Measurements from ENCODE around the gene TMEM151A.

Gene TMEM151A

DNA sequence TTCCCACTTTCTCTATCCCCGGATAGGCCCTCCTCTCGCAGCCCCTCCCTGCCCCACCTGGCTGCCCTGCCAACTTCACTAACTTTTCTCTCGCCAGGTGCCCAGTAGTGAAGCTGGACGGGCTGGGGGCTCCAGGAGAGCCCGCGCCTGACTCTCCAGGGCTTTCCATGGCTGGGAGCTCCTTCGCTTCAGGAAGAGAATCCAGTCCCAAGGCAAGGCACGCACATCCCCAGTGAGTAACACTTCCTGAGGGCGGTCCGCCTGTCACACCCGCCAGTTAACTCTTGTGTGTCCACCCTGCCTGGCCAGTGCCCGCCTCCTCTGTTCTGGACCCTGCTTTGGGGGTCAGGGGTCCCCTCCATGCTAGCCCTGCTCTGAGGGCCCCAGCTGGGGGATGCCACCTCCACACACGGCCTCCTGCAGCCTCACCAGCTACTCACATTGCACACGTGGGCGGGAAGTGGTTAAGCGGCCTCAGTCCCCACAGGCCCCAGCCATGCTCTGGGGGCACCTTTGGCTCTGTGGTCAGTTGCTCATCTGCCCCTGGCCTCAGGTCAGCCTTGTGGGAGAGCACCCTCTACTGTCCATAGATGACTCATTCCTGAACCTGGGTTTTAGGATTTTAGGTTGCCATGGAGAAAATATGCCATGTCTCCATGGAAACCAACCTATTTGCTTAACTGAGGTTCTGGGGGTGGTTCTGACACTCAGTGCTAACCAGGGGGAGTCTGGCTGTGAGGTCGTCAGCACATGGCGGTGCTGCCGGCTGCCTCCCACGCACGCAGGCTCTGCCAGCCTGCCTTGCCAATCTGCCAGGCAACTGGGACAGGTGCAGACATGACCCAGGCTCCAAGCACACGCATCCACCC lies 44.8 kb downstream of the TMEM151A start, which contains the start of gene RIN1:
RIN1 (minus strand) TSS at position 201 of the 869 bp plus-strand sequence; CDS start at position 169, 32 bp downstream.
- peak; percentile 90 for DNase-seq (ENCODE audit: low spot score)

DNA sequence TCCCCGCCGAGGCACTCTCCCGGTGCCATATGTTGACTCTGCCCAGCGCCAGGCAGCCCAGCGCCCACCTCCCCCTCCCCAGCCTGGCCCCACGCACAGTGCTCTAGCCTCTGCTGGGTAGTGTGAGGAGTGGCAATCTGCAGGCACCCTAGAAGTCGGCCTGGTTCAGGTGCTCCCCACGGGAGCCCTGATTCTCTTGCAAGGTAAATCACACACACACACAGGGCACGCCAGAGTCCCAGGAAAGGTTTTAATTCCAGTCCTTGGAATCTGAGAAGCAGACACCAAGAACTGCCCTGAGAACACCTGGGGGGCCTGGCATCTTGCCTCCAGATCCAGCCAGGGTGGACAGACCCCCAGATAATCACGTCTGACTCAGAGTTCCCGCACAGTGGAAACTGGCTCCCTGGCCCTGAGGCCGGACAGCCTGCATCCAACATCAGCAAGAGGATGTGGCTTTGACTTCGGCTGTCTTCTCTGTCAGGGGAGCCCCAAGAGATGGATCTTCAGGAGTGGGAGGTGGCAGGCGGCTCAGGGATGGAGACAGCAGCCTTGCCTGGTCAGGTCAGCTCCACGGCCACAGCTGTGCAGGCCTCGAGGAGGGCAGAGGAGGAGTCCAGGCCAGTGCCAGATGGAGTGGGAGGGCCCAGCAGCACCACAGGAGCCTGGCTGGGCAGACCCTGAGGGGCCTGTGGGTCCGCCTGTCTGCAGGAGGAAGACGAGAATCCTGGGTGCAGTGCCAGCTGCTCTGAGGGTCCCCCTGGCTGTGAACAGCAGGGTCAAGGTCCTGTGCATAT lies 45.6 kb downstream of the TMEM151A start:
- DNase-seq (ENCODE audit: low spot score): no peak

DNA sequence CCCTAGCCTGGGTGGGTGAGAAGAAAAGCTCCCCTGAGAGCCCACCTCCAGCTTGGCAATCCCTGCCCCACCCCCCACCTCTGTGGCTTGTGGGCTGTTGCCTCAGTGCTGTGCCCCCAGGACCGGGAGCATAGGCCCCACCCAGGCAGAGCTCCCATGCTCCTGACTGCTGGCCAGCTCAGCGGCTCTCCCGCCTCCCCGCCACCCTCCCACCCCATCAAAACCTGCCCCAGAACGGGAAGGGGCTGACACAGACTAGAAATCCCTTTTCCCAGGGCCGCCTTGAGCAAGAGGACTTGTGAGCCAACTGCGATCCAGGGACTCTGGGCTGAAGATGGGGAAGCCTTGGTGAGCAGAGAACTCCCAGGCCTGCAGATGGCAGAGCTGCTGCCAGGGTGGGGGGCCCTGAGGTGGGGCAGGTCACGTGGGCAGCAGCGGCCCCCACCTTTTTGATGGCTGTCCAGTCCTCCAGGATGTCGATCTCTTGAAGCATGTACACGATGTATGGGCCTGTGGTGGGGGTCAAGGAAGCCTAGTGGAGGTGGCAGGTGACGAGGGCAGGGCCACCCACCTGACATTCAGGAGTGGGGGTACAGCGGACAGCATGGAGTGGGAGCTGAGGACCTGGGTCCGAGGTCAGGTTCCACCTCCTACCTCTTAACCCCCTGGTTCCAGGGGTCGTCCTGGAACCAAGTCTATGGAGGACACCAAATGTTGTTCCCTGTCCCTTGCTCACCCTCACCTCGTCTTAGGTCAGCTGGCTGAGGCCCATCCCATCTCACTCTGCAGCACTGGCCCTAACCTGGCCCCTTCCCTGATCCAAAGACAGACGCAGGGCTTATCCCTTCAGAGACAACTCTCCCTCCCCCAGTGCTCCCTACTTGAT lies 46.8 kb downstream of the TMEM151A start:
- DNase-seq (ENCODE audit: low spot score): no peak

DNA sequence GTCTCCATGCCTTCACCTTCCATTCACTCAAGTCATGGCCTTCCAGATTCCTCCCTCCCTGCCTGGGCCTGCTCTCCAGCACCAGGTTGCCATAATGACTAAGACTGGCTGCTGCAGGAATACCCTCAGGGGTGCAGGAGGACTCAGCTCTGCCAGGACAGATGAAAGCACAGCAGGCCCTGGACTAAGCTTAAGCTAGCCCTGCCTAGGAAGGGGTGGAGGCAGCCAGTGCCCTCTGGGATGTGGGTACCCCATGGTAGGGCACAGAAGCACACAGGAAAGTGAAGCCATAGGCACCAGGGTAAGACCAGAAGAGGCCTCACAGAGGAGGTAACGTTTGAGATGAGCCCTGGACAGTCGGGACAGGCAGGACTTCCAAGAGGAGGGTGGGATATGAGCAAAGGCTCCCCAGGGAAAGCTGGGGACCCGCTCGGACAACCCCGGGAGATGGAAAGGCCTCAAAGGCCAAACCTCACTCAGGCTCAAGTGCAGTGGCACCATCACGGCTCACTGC lies 47.5 kb downstream of the TMEM151A start:
- DNase-seq (ENCODE audit: low spot score): no peak

DNA sequence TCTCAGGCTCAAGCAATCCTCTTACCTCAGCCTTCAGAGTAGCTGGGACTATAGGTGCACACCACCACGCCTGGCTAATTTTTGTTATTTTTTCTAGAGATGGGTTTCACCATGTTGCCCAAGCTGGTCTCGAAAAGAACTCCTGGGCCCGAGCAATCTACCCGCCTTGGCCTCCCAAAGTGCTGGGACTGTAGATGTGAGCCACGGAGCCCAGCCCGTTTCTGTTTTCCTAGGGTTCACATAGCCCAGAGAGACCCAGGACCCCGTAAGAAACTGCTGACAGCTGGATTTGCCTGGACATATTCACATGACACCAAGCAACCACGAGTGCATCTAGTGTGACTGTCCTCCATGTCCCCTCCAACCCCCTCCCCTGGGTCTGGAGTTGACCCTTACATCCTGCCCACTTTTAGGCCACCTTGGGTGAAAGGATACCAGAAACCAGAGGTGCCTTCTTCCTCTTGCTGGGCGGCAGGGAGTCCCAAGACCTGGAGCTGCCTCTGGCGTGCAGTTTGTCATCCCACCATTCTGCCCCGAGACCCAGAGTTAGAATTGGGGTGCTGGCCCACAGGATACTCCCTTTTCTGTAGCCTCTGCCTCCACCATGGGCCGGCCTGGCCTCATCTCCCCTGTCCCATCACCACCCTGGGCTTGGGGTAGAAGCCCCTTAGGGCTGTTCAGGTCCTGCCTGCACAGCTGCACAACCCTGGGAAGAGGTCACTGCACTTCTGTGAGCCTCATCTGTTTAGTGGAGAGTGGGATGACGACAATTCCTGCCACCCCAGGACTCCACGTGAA lies 48.2 kb downstream of the TMEM151A start:
- DNase-seq (ENCODE audit: low spot score): no peak

DNA sequence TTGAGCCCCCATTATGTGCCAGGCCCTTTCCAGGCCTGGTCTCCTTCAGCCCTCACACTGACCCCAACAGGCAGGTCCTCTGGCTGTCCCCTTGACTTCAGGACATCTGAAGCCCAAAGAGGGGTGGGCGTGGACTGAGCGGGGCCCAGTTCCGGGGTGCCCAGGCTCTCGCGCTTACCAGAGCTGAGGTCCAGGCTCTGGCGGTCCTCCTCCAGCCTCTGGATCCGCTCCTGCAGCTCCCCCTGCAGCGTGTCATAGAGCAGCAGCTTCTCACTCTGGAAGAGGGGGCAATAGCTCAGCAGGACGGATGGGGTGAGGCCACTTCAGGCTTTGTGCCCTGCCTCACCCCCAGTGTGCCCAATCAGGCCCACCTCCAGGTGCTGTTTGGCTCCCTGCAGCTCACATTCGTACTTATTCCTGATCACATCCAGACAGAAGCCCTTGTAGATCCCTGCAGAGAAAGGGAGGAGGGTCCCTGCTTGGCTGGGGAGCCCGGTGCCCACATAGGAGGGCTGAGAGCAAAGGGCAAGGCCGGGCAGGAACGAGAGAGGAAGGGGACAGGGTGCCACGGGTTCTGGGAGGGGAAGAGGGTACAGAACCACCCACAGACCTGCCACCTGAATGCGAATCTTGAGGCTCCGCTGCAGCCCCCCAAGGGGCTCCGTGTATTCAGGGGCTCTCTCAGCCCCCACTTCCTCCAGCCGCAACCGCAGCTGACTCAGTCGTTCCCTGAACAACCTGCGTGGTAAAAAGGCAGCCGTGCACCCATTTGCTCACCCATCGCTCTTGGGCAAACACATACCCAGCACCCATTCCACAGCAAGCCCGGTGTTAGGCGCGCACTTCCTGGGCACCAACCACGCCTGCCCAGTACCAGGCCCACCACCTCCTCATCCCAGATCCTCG lies 49.2 kb downstream of the TMEM151A start:
- DNase-seq (ENCODE audit: low spot score): no peak

DNA sequence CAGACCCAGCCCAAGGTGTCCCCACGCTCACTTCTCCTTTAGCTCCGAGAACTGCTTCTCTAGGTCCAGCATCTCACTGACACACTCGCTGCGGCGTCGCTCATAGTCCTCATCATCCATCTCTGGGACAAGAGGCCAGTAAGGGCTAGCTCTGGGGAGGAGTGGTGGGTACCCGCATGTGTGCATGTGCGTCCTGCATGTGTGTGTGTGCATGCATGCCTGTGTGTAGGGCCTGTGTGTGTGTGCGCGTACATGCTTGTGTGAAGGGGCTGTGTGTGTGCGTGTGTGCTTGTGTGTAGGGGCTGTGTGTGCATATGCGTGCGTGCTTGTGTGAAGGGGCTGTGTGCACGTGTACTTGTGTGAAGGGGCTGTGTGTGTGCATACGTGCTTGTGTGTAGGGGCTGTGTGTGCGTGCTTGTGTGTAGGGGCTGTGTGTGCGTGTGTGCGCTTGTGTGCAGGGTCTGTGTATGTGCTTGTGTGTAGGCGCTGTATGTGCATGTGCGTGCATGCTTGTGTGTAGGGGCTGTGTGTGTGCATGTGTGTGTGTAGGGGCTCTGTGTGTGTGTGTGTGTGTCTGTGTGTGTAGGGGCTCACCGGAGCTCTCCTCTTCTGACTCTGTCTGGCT lies 49.9 kb downstream of the TMEM151A start:
- DNase-seq (ENCODE audit: low spot score): no peak

DNA sequence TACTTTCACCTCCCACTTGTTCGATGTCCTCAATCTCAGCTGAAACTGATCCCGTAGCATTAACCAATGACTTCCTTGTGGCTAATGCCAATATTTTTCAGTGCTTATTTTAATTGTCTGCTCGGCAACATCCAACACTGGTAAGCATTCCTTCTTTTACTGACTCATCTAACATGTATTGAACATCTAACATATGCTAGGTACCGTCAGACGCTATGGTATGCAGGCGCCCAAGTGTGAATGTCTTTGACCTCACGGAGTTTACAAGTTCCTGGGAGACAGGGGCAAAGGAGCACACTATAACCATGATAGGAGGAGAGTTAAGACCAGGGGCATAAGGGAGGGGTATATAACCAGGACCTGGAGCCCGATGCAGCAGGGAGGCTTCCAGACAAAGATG lies 51.5 kb downstream of the TMEM151A start:
- no peak for DNase-seq (ENCODE audit: low spot score)

DNA sequence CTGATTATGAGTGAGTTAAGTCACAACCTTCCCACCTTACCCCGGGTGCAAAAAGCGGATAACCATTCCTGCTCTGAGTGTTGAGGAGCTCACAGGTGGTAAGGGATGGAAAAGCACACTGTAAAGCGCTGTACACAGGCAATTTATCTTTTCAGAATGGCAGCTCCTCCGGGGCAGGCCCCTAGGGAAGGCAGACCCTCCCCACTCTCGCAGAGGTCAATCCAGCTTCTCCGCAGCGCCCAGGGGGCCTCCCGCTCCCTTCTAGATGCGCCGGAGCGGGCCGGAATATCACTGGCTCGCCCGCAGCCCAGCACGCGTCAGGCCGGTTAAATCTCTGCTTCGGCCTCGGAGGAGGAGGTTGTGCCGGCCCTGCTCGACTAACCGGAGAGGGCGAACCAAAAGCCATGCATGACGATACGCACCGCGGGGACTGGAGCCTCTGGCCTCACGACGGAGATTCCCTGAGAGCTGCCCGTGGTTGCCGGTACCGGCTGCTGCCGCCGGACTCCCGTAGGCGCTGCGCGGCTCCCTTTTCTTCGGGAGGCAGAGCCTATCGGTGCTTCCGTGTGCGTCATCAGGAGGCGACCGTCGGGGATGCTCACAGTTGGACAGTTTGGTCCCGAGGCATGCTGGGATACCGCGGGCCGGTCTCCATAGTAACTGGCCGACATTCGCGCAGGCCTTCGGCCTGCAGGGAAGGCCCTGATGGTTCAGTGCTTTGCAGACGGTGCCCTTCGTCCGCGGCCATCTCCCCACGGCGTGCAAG lies 53.0 kb downstream of the TMEM151A start, which contains the start of gene BRMS1:
BRMS1 (minus strand) TSS at position 555 of the 766 bp plus-strand sequence. CDS start 2,870 bp downstream, outside the sequence.
- DNase-seq (ENCODE audit: low spot score): peak; percentile 96

DNA sequence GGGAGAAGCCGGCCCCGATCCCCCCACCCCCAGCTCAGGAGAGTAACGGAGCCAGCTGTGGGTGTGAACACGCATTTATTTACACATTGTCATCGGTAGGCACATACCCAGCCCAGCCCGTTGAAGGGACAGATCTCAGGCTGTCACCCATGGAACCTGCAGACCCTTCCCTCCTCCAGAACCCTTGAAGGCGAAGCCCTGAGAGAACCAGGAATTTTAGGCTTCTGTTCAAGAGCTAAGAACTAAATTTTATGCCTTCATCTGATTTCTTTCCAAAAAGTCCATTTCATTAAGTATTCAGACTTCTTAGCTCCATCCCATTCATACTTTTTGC lies 53.6 kb downstream of the TMEM151A start:
- DNase-seq (ENCODE audit: low spot score): no peak

Measured in SW480 (cell line).